Gastroesophageal sphincter (tissue), 3 donors: ENCODE data around the gene KIF24.

ENCODE experiments used
- EP300 ChIP-seq: sonication (generic); formaldehyde crosslinking; IDR thresholded peaks from one replicate; pipeline ENCODE4 v1.6.1; 2017; ENCODE audit warnings: antibody characterized with exemption, mild to moderate bottlenecking
- POLR2A ChIP-seq, 2 donors: fragments of 450-650 bp; IDR thresholded peaks; one replicate each; pipeline ENCODE4 v1.6.1; 2017; ENCODE audit warnings: antibody characterized with exemption in 2 of 2, mild to moderate bottlenecking in 2 of 2, moderate library complexity in 1 of 2
- TF ChIP-seq, protein P1 (sequence below), 4 experiments: fragments of 200-600 bp in 2 of 4; fragments of 450-650 bp in 2 of 4; sonication (generic) in 1 of 4; IDR thresholded peaks; one replicate each; pipeline ENCODE4 v1.5.1; 2017 to 2019; ENCODE audit warnings: antibody characterized with exemption in 4 of 4, mild to moderate bottlenecking in 2 of 4, moderate library complexity in 2 of 4

DNA sequence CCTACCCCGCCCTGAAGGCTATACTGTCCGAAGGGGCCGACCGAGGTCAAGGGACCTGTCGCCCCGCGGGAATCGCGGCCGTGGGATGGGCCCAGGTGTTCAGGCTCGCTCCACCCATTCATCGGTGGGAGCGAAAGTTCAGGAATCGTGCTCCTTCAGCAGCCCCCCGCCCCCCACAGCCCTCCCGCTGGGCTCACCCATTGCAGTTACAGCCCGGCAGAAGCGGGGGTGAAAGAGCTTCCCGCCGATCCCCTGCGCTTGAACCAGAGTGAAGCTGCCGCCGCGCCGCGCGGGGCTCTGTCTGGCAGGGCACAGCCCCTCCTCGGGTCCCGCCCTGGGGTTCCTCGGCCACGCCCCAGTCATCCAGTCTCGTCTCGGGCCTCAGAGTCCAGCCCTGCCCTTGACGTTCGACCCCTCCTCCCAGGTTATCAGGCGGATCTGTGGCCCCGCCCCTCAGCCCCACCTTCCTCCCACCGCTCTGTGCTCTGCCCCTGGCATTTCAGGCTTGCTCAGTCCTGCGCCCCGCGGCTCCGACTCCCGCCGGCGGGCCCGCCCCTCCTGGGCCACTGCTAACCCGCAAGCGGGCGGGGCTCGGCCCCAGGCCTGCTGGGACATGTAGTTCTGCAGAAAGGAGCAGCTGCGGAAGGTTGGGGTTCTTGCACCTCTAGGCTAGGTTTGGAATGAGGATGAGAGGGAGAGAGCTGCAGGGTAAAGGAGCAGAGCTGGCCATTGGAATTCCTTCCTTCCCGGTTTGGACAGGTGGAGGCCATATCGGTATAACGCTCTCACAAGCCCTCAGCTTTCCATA is 47.7 kb upstream of the KIF24 start, which contains the start of gene MYORG:
- TF ChIP-seq, protein P1, sequence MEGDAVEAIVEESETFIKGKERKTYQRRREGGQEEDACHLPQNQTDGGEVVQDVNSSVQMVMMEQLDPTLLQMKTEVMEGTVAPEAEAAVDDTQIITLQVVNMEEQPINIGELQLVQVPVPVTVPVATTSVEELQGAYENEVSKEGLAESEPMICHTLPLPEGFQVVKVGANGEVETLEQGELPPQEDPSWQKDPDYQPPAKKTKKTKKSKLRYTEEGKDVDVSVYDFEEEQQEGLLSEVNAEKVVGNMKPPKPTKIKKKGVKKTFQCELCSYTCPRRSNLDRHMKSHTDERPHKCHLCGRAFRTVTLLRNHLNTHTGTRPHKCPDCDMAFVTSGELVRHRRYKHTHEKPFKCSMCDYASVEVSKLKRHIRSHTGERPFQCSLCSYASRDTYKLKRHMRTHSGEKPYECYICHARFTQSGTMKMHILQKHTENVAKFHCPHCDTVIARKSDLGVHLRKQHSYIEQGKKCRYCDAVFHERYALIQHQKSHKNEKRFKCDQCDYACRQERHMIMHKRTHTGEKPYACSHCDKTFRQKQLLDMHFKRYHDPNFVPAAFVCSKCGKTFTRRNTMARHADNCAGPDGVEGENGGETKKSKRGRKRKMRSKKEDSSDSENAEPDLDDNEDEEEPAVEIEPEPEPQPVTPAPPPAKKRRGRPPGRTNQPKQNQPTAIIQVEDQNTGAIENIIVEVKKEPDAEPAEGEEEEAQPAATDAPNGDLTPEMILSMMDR (IDR thresholded peaks at IDR 0.05) = peak in 1 of 4 experiments; percentile 15
- peak; percentile 34 to 66 for TF ChIP-seq POLR2A (IDR thresholded peaks at IDR 0.05)
- TF ChIP-seq EP300 = no peak
